HEK293 (cell line): ENCODE measurements around the gene FAM124B.

ENCODE experiments used
- CTCF ChIA-PET: fragments of 350-600 bp; formaldehyde crosslinking; extraction: SDS; loops from one replicate; lab custom pipeline; 2021; ENCODE audit warnings: antibody characterized with exemption; lab: Yijun Ruan, JAX
- POLR2A ChIA-PET: fragments of 300-600 bp; formaldehyde crosslinking; extraction: SDS; loops from one replicate; lab custom pipeline; 2020; ENCODE audit warnings: antibody characterized with exemption, inconsistent platforms; lab: Yijun Ruan, JAX
- H3K27ac ChIP-seq: fragments of 200-500 bp; sonication (Bioruptor generic); 2 replicates; pipeline ENCODE4 v1.5.1; 2014; ENCODE audit warnings: low read depth, low read length, control low read depth, inconsistent platforms; ENCODE audit errors: extremely low read depth
- H3K36me3 ChIP-seq, 2 experiments: fragments of 200-500 bp in 1 of 2; sonication (Bioruptor generic) in 1 of 2; 1 replicate in 1 of 2; 2 replicates in 1 of 2; pipeline ENCODE4 v1.5.1; 2014 to 2017; ENCODE audit warnings: inconsistent platforms in 2 of 2, low read length in 2 of 2; ENCODE audit not compliant: control insufficient read depth in 2 of 2, insufficient read depth in 1 of 2
- H3K4me1 ChIP-seq: fragments of 200-500 bp; sonication (Bioruptor generic); 2 replicates; pipeline ENCODE4 v1.5.1; 2014; ENCODE audit warnings: mild to moderate bottlenecking, low read length, inconsistent platforms; ENCODE audit not compliant: control insufficient read depth, insufficient read depth
- H3K4me3 ChIP-seq: 2 replicates; pipeline ENCODE4 v1.5.1; 2011; ENCODE audit warnings: low read depth, mild to moderate bottlenecking, control low read depth, low read length, moderate library complexity
- H3K9me3 ChIP-seq: fragments of 200-500 bp; sonication (Bioruptor generic); 2 replicates; pipeline ENCODE4 v1.5.1; 2014; ENCODE audit warnings: low read depth, low read length, inconsistent platforms; ENCODE audit not compliant: control insufficient read depth, insufficient read depth
- ATF2 ChIP-seq: fragments of 450-650 bp; formaldehyde crosslinking; IDR thresholded peaks from 2 replicates; pipeline ENCODE4 v1.5.1; 2016; ENCODE audit warnings: missing biosample characterization, missing genetic modification characterization, low read depth
- GFI1B ChIP-seq: fragments of 450-650 bp; formaldehyde crosslinking; IDR thresholded peaks from 2 replicates; pipeline ENCODE4 v1.5.1; 2016; ENCODE audit warnings: missing biosample characterization, missing genetic modification characterization
- HIC1 ChIP-seq: fragments of 450-650 bp; formaldehyde crosslinking; IDR thresholded peaks from 2 replicates; pipeline ENCODE4 v1.5.1; 2016; ENCODE audit warnings: missing biosample characterization, missing genetic modification characterization
- SETDB1 ChIP-seq: IDR thresholded peaks from one replicate; pipeline ENCODE4 v1.6.1; 2017; ENCODE audit warnings: mild to moderate bottlenecking, low read length, moderate library complexity, mixed read lengths; ENCODE audit not compliant: insufficient read length
- TRIM28 ChIP-seq: IDR thresholded peaks from 2 replicates; pipeline ENCODE4 v1.6.1; 2011; ENCODE audit warnings: low read length, control low read depth, borderline replicate concordance
- ZBTB10 ChIP-seq: fragments of 450-650 bp; formaldehyde crosslinking; IDR thresholded peaks from 2 replicates; pipeline ENCODE4 v1.5.1; 2016; ENCODE audit warnings: missing biosample characterization, missing genetic modification characterization
- ZBTB26 ChIP-seq: fragments of 450-650 bp; formaldehyde crosslinking; optimal IDR thresholded peaks from 2 replicates; pipeline ENCODE3; 2016; ENCODE audit warnings: missing biosample characterization, mild to moderate bottlenecking, missing genetic modification characterization
- ZNF214 ChIP-seq: fragments of 450-650 bp; formaldehyde crosslinking; IDR thresholded peaks from 2 replicates; pipeline ENCODE4 v1.5.1; 2017; ENCODE audit warnings: missing biosample characterization, mild to moderate bottlenecking, missing genetic modification characterization, borderline replicate concordance
- ZNF37A ChIP-seq: fragments of 450-650 bp; IDR thresholded peaks from 2 replicates; pipeline ENCODE4 v1.5.1; 2018; ENCODE audit warnings: missing biosample characterization, missing genetic modification characterization
- ZNF48 ChIP-seq: fragments of 450-650 bp; formaldehyde crosslinking; IDR thresholded peaks from 2 replicates; pipeline ENCODE4 v1.5.1; 2016; ENCODE audit warnings: missing biosample characterization, missing genetic modification characterization
- ZNF529 ChIP-seq: fragments of 450-650 bp; formaldehyde crosslinking; IDR thresholded peaks from 2 replicates; pipeline ENCODE4 v1.5.1; 2017; ENCODE audit warnings: missing genetic modification characterization, missing biosample characterization; ENCODE audit not compliant: insufficient replicate concordance
- ZNF768 ChIP-seq: fragments of 450-650 bp; formaldehyde crosslinking; IDR thresholded peaks from 2 replicates; pipeline ENCODE4 v1.5.1; 2018; ENCODE audit warnings: missing biosample characterization, mild to moderate bottlenecking, missing genetic modification characterization
- ZNF777 ChIP-seq: fragments of 450-650 bp; formaldehyde crosslinking; IDR thresholded peaks from 2 replicates; pipeline ENCODE4 v1.5.1; 2017; ENCODE audit warnings: missing biosample characterization, missing genetic modification characterization, borderline replicate concordance

FAM124B gene

GRCh38 chr2:224401641-224402342 lies at the start of gene FAM124B:
TSS of gene FAM124B (minus strand) at chr2:224402107. CDS start at chr2:224401768, 339 bp downstream.
- CTCF ChIA-PET, result interaction anchor here (0.6 to 0.8 kb wide), 2 partner anchors 33 to 395 kb away, joined by 3 read pairs; no protein-coding TSS in a partner anchor
- POLR2A ChIA-PET, result no interaction called here

GRCh38 chr2:224449212-224450147 lies 47.6 kb upstream of the FAM124B start:
- POLR2A ChIA-PET, result no interaction called here
- no peaks in the 10 kb centered on the region for H3K9me3 ChIP-seq
- CTCF ChIA-PET, result interaction anchor here (0.6 to 1.3 kb wide), 10 partner anchors 10 to 714 kb away, joined by 3 to 6 read pairs (median 3); no protein-coding TSS in a partner anchor
- H3K36me3 ChIP-seq, result no peaks in the 10 kb centered on the region
- H3K4me1 ChIP-seq, result no peaks in the 10 kb centered on the region
- H3K4me3 ChIP-seq, result no peak overlapping the region
- TF ChIP-seq ZNF214 (tag by site-specific recombination) (no peak), GFI1B (tag by site-specific recombination) (no peak), ZNF37A (no peak), ZNF529 (tag by site-specific recombination) (no peak), ZNF48 (tag by site-specific recombination) (no peak), ZBTB10 (no peak), ZNF768 (no peak), ZNF777 (tag by site-specific recombination) (no peak), ZBTB26 (tag by site-specific recombination) (no peak), TRIM28 (no peak), HIC1 (tag by site-specific recombination) (no peak)
- H3K27ac ChIP-seq, result no peak overlapping the region

More at GRCh38 chr2:224401641-224402342, at the start of gene FAM124B:
- Histone ChIP-seq H3K9me3 (no peaks in the 10 kb centered on the region), H3K4me3 (no peak within 1 kb of the TSS), H3K36me3 (no peaks in the 10 kb centered on the region), H3K27ac (no peak within 1 kb of the TSS), H3K4me1 (no peaks in the 10 kb centered on the region)
- TF ChIP-seq SETDB1, result peak; percentile 42
- peak; percentile 92 for TF ChIP-seq TRIM28
- TF ChIP-seq ATF2 (tag by site-specific recombination), result no peak
